ENCODE measurements around the gene SQSTM1. TPM values are rescaled to one million over a fixed set of nuclear protein-coding genes. Genes with fewer than 3 reads are reported as not detected.

The SQSTM1 gene
- total and polyA plus RNA-seq, 2 experiments from 2014 or later: 402 to 641 TPM

DNA sequence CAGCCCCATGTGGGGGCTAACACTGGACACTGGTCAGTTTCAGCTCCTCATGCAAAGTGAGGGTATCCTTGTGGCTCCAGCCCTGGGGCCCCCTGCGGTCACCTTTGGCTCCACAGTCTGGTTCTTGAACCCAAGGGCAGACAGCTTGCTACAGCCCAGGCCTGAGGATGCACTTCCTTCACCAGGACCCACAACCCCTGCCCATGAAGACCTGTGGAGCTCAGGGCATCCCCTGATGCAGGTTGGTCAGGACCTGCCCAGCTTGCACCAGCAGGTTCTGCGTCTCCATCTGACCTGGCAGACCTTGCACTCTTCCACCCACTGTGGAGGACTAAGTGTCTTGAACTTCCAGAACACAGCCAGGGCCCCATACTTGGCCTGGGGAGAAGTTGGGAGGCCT, 41.6 kb downstream of the SQSTM1 start:
- Histone ChIP-seq H3K4me2 (no peak overlapping the region), H3K9me2 (replicated peaks; ENCODE audit: insufficient read depth) (no peaks in the 10 kb centered on the region), H3K4me1 (ENCODE audit: insufficient read depth) (no peaks in the 10 kb centered on the region), H3K27me3 (no peaks in the 10 kb centered on the region), H3K36me3 (replicated peaks; ENCODE audit: insufficient read depth, low read depth) (no peaks in the 10 kb centered on the region), H3K9me3 (ENCODE audit: low read depth) (no peaks in the 10 kb centered on the region), H4K20me1 (ENCODE audit: insufficient read depth, poor library complexity, severe bottlenecking) (no peaks in the 10 kb centered on the region), H2AFZ (no peak overlapping the region), H3K4me3 (no peak overlapping the region), H3K27ac (no peak overlapping the region), H3K79me2 (peaks cover 12% of the 10 kb centered on the region)
- TF ChIP-seq, protein P1, sequence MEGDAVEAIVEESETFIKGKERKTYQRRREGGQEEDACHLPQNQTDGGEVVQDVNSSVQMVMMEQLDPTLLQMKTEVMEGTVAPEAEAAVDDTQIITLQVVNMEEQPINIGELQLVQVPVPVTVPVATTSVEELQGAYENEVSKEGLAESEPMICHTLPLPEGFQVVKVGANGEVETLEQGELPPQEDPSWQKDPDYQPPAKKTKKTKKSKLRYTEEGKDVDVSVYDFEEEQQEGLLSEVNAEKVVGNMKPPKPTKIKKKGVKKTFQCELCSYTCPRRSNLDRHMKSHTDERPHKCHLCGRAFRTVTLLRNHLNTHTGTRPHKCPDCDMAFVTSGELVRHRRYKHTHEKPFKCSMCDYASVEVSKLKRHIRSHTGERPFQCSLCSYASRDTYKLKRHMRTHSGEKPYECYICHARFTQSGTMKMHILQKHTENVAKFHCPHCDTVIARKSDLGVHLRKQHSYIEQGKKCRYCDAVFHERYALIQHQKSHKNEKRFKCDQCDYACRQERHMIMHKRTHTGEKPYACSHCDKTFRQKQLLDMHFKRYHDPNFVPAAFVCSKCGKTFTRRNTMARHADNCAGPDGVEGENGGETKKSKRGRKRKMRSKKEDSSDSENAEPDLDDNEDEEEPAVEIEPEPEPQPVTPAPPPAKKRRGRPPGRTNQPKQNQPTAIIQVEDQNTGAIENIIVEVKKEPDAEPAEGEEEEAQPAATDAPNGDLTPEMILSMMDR (IDR thresholded peaks at IDR 0.05; ENCODE audit: poor library complexity): no peak
- TF ChIP-seq EZH2 (IDR thresholded peaks at IDR 0.05; ENCODE audit: borderline replicate concordance): no peak
- 95% methylated on average over 2 of the region's 2 CpGs for whole genome bisulfite sequencing (ENCODE audit: low lambda C conversion rate, missing lambda C conversion rate)
- no peak for DNase-seq (ENCODE audit: low spot score)

DNA sequence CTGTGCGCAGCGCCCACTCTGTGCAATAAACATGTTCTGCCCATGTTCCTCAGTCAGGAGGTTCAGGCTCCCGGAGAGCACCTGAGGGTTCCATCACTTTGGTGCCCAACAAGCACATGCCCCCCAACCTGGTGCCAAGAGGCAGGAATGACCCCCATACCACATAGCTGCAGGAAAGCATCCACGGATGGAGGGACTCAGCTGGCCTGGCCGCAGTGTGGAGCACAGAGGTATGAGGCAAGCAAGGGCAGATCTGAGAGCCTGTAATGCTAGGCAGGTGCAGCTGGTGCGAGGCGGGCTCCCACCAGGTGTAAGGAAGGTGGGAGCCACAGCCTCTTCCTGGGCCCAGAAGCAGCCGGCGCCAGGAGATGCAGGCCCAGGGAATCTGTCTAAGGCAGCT, 42.2 kb downstream of the SQSTM1 start:
- Histone ChIP-seq H4K20me1 (ENCODE audit: insufficient read depth, poor library complexity, severe bottlenecking) (no peaks in the 10 kb centered on the region), H3K36me3 (replicated peaks; ENCODE audit: insufficient read depth, low read depth) (no peaks in the 10 kb centered on the region), H3K27me3 (no peaks in the 10 kb centered on the region), H3K4me3 (no peak overlapping the region), H2AFZ (no peak overlapping the region), H3K27ac (no peak overlapping the region), H3K9me3 (ENCODE audit: low read depth) (no peaks in the 10 kb centered on the region), H3K79me2 (peaks cover 8% of the 10 kb centered on the region), H3K4me2 (no peak overlapping the region), H3K9me2 (replicated peaks; ENCODE audit: insufficient read depth) (no peaks in the 10 kb centered on the region), H3K4me1 (ENCODE audit: insufficient read depth) (no peaks in the 10 kb centered on the region)
- over 99% methylated on average over 9 of the region's 9 CpGs for WGBS (ENCODE audit: low lambda C conversion rate, missing lambda C conversion rate)
- no peak for DNase-seq (ENCODE audit: low spot score)
- TF ChIP-seq, protein P1 (IDR thresholded peaks at IDR 0.05; ENCODE audit: poor library complexity): no peak
- TF ChIP-seq EZH2 (IDR thresholded peaks at IDR 0.05; ENCODE audit: borderline replicate concordance): no peak
- TF ChIP-seq EZH2phosphoT487 (IDR thresholded peaks at IDR 0.05; ENCODE audit: low read depth, severe bottlenecking, unreplicated experiment): no peak

DNA sequence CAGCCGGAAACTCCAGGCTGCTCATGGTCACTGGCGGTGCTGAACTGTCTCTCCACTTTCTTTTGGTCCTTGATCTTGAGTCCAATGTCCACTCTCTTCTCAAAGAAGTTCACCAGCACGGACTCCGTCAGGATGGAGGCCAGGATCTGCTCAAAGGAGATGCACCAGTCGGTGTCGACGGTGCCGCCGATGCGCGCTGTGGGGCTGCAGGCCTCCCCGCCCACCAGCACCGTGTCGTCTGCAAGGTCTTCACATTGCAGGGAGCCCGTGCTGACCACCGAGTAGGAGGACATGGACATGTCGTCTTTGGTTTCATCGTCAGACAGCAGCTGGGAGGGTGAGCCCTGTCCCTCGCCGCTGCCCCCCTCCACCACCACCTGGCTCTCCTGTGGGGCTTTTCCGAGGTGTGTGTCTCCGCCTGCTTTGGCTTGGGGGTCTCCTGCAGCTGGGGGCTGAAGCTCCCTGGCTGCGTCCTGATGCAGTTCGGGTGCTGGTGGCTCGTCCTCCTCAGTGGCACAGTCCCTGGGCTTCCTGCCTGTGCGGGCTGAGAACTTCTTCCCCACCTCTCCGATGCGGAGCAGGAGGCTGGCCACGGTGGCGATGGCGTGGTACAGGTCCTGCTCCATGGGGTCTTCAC, 42.9 kb downstream of the SQSTM1 start:
- H3K9me3 ChIP-seq (ENCODE audit: low read depth): no peaks in the 10 kb centered on the region
- no peaks in the 10 kb centered on the region for H4K20me1 ChIP-seq (ENCODE audit: insufficient read depth, poor library complexity, severe bottlenecking)
- TF ChIP-seq EZH2phosphoT487 (IDR thresholded peaks at IDR 0.05; ENCODE audit: low read depth, severe bottlenecking, unreplicated experiment) (no peak), EZH2 (IDR thresholded peaks at IDR 0.05; ENCODE audit: borderline replicate concordance) (no peak)
- TF ChIP-seq, protein P1 (IDR thresholded peaks at IDR 0.05; ENCODE audit: poor library complexity): no peak
- peaks cover 8% of the 10 kb centered on the region for H3K79me2 ChIP-seq
- H3K4me1 ChIP-seq (ENCODE audit: insufficient read depth): no peaks in the 10 kb centered on the region
- no peak overlapping the region for H3K4me3 ChIP-seq
- H3K27me3 ChIP-seq: no peaks in the 10 kb centered on the region
- DNase-seq (ENCODE audit: low spot score): no peak
- 97% methylated on average over 30 of the region's 31 CpGs for WGBS (ENCODE audit: low lambda C conversion rate, missing lambda C conversion rate)
- no peak overlapping the region for H2AFZ ChIP-seq
- no peak overlapping the region for H3K4me2 ChIP-seq
- H3K27ac ChIP-seq: no peak overlapping the region
- no peaks in the 10 kb centered on the region for H3K9me2 ChIP-seq (replicated peaks; ENCODE audit: insufficient read depth)
- H3K36me3 ChIP-seq (replicated peaks; ENCODE audit: insufficient read depth, low read depth): no peaks in the 10 kb centered on the region

Measured in hepatocyte (in vitro differentiated cells).